ENCODE measurements around the gene TCERG1L. TPM values are rescaled to one million over a fixed set of nuclear protein-coding genes. Genes with fewer than 3 reads are reported as not detected.

Gene TCERG1L
- total RNA-seq, 2 donors from 2014 or later = not detected

GRCh38 chr10:131098416-131098952, 213.0 kb downstream of the TCERG1L start:
- ATAC-seq (ENCODE audit: insufficient number of reproducible peaks, low FRiP score, low read depth) (no peak), DNase-seq (ENCODE audit: low spot score) (no peak)
- no peak overlapping the region for H3K27ac ChIP-seq
- TF ChIP-seq CTCF (IDR thresholded peaks at IDR 0.05) = no peak
- no peaks in the 10 kb centered on the region for H3K36me3 ChIP-seq
- H3K27me3 ChIP-seq (replicated peaks; ENCODE audit: insufficient read depth) = no peaks in the 10 kb centered on the region
- H3K4me3 ChIP-seq = no peak overlapping the region
- H3K9me3 ChIP-seq = no peaks in the 10 kb centered on the region
- no peaks in the 10 kb centered on the region for H3K4me1 ChIP-seq (ENCODE audit: control insufficient read depth in 1 of 2, low read depth in 2 of 2)

GRCh38 chr10:131096031-131096430, 215.5 kb downstream of the TCERG1L start:
- no peaks in the 10 kb centered on the region for H3K9me3 ChIP-seq
- no peak overlapping the region for H3K4me3 ChIP-seq
- no peak overlapping the region for H3K27ac ChIP-seq
- H3K36me3 ChIP-seq = no peaks in the 10 kb centered on the region
- H3K4me1 ChIP-seq (ENCODE audit: control insufficient read depth in 1 of 2, low read depth in 2 of 2) = no peaks in the 10 kb centered on the region
- ATAC-seq (ENCODE audit: insufficient number of reproducible peaks, low FRiP score, low read depth) (no peak), DNase-seq (ENCODE audit: low spot score) (no peak)
- no peak for TF ChIP-seq CTCF (IDR thresholded peaks at IDR 0.05)
- H3K27me3 ChIP-seq (replicated peaks; ENCODE audit: insufficient read depth) = no peaks in the 10 kb centered on the region

GRCh38 chr10:131095313-131095580, 216.3 kb downstream of the TCERG1L start:
- Histone ChIP-seq H3K4me1 (ENCODE audit: control insufficient read depth in 1 of 2, low read depth in 2 of 2) (no peaks in the 10 kb centered on the region), H3K27ac (no peak overlapping the region), H3K36me3 (no peaks in the 10 kb centered on the region), H3K27me3 (replicated peaks; ENCODE audit: insufficient read depth) (no peaks in the 10 kb centered on the region), H3K9me3 (no peaks in the 10 kb centered on the region), H3K4me3 (no peak overlapping the region)
- ATAC-seq (ENCODE audit: insufficient number of reproducible peaks, low FRiP score, low read depth) (no peak), DNase-seq (ENCODE audit: low spot score) (no peak)
- no peak for TF ChIP-seq CTCF (IDR thresholded peaks at IDR 0.05)

- TF ChIP-seq CTCF (IDR thresholded peaks at IDR 0.05) = no peak
- no peak for ATAC-seq (ENCODE audit: insufficient number of reproducible peaks, low FRiP score, low read depth)
- Histone ChIP-seq H3K36me3 (no peaks in the 10 kb centered on the region), H3K27me3 (replicated peaks; ENCODE audit: insufficient read depth) (no peaks in the 10 kb centered on the region), H3K4me3 (no peak overlapping the region), H3K27ac (no peak overlapping the region), H3K9me3 (no peaks in the 10 kb centered on the region), H3K4me1 (ENCODE audit: control insufficient read depth in 1 of 2, low read depth in 2 of 2) (no peaks in the 10 kb centered on the region)
- DNase-seq (ENCODE audit: low spot score) = no peak
These were observed 216.8 kb downstream of the TCERG1L start for GRCh38 chr10:131094527-131095312.

- ATAC-seq (ENCODE audit: insufficient number of reproducible peaks, low FRiP score, low read depth) (no peak), DNase-seq (ENCODE audit: low spot score) (no peak)
- TF ChIP-seq CTCF (IDR thresholded peaks at IDR 0.05) = no peak
- no peaks in the 10 kb centered on the region for H3K27me3 ChIP-seq (replicated peaks; ENCODE audit: insufficient read depth)
- no peaks in the 10 kb centered on the region for H3K36me3 ChIP-seq
- H3K9me3 ChIP-seq = no peaks in the 10 kb centered on the region
- no peak overlapping the region for H3K4me3 ChIP-seq
- H3K4me1 ChIP-seq (ENCODE audit: control insufficient read depth in 1 of 2, low read depth in 2 of 2) = no peaks in the 10 kb centered on the region
- H3K27ac ChIP-seq = no peak overlapping the region
These were observed 217.6 kb downstream of the TCERG1L start for GRCh38 chr10:131093795-131094366.

All from thoracic aorta (tissue), 2 donors.